ENCODE measurements around the gene ZNF627.
"Not testable (repeated sequence)": the region's sequence is repeated elsewhere in the genome, so short reads cannot be mapped to it uniquely, and the experiment has no call there.

Gene ZNF627

GRCh38 chr19:11576227-11576626 lies 21.1 kb upstream of the ZNF627 start:
- no peak for DNase-seq

- DNase-seq, result no peak
Measured at GRCh38 chr19:11577451-11578257, 19.6 kb upstream of the ZNF627 start, which contains the start of gene ACP5. ACP5 (minus strand) TSS chr19:11577645; CDS start chr19:11577317, 328 bp downstream.

DNA sequence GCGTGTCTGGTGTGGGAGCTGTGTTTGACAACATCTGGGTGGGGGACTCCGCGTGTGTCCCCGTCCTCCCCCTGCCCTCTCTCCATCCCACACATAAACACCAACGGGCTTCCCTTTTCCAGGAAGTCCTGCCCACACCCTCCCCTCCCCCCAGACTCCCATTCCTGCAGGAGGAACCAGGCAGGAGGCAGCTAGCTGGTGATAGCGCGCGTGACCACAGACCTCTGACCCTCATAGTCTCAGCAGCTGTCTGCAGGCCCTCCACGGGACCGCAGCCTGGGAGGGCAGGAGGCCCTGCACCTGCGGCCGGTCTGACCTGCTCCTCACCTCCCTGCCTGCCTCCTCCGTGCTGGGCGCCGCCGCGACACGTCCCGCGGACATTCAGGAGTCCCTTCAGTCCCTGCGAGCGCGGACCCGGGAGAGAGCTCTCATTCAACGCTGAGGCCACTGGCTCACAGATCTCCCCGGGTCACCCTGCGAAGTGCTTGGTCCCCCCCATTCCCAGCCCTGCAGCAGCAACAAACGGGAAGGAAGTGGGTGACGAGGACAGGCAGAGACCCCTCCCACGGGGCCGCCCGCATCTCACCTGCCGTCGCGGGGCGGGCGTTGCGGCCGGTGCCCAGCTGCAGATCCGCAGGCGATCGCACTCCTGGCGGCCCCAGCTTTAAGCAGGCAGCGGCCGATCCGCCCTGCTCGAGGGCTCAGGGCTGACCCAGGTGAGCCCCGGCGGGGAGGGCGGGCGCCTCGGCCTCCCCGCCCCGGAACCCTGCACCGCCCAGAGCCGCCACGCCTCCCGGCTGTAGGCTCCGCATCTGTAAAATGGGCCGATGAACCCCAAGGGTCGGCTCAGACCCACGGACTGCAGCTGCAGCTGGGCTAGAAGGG lies 18.8 kb upstream of the ZNF627 start:
- DNase-seq, result peak; percentile 29

- DNase-seq, result no peak
Measured at GRCh38 chr19:11580116-11580515, 17.2 kb upstream of the ZNF627 start.

GRCh38 chr19:11581740-11582139 lies 15.5 kb upstream of the ZNF627 start:
- DNase-seq, result peak; percentile 36

GRCh38 chr19:11586331-11586730 lies 11.0 kb upstream of the ZNF627 start:
- DNase-seq, result no peak

- DNase-seq, result peak; percentile 79
Measured at GRCh38 chr19:11587302-11587974, 9.8 kb upstream of the ZNF627 start.

DNA sequence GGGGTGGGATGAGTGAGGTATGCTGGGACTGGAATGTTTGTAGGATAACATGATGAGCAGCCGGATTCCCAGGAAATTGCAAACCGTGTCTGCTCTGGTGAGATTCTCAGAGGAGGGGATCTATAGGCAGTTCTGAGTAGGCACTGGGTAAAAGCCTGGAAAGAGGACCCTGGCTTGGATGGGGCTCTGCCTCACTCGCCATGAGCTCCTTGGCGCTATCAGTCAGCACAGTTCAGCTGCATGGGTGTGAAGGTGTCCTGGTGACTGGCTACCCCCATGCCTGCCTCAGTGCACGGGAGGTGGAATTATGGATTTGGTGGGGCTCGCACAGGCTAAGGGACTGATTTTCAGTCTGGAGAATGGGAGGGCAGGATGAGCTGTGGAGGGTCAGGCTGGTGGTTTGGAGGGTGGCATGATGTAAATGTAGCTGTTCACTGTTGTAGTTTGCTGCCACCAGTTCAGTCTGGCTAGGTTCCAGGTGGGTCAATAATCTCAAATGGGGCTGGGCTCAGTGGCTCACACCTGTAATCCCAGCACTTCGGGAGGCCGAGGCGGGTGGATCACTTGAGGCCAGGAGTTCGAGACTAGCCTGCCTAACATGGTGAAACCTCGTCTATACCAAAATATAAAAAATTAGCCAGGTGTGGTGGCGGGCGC lies 9.2 kb upstream of the ZNF627 start:
- no peak for DNase-seq

DNA sequence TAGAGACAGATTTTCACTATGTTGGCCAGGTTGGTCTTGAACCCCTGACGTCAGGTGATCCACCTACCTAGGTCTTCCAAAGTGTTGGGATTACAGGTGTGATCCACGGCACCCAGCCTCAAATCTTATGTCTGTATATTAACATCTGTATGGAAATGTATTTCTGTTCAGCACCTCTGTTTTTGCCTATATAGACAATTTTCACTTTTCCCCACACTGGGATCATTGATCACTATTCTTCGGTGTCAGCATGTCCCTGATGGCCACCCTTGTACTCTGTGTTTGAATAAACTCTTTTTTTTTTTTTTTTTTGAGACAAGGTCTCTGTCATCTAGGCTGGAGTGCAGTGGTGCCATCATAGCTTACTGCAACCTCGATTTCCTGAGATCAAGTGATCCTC lies 3.2 kb upstream of the ZNF627 start:
- no peak for DNase-seq

DNA sequence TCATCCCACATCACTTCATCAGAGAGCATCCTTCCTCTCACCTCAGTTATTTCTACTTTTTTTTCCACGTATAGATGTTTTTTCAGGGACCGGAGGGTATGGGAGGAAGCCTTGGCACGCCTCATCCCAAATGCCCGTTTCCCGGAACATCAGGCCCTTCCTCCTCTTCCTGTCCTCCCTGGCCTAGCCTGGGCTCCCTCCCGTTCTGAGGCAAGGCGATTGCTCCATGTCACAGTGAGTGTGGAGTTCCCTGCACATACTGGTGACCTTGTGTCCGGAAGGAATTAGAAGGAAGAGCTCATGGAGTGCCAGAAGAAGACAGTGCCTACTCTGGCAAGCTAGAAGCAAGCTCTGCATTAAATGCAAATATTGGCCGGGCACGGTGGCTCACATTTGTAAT lies 1.1 kb upstream of the ZNF627 start:
- no peak for DNase-seq

- DNase-seq, result no peak
Measured at GRCh38 chr19:11598103-11598483, 810 bp downstream of the ZNF627 start.

GRCh38 chr19:11598746-11599145 lies 1.5 kb downstream of the ZNF627 start:
- no peak for DNase-seq

- DNase-seq, result not testable (repeated sequence)
Measured at GRCh38 chr19:11599704-11600103, 2.4 kb downstream of the ZNF627 start.

DNA sequence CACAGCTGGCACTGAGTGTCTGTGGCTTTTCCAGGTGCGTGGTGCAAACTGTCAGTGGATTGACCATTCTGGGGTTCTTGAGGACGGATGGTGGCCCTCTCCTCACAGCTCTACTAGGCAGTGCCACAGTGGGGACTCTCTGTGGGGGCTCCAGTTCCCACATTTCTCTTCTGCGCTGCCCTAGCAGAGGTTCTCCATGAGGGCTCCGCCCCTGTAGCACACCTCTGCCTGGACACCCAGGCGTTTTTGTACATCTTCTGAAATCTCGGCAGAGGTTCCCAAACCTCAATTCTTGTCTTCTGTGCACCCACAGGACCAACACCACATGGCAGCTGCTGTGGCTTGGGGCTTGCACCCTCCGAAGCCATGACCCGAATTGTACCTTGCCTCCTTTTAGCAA lies 9.2 kb downstream of the ZNF627 start:
- DNase-seq, result no peak

DNA sequence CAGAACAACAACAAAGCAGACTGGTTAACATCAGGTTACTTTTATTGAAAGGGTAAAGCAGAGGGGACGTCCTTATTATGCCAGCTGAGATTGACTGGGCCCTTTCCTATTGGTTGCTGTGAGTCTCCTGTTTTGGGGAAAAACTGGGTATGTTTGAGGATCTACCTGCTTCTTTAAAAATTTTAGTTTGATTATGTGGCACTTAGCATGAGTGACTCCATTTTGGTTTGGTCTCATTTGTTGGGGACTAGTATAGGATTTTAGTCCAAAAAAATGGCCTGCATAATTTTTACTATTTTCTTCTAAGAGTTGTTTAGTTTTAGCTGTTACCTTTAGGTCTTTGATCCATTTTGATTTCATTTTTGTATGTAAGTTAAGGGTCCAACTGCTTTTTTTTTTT lies 14.4 kb downstream of the ZNF627 start:
- DNase-seq, result no peak

GRCh38 chr19:11612816-11613511 lies 15.7 kb downstream of the ZNF627 start:
- no peak for DNase-seq

DNA sequence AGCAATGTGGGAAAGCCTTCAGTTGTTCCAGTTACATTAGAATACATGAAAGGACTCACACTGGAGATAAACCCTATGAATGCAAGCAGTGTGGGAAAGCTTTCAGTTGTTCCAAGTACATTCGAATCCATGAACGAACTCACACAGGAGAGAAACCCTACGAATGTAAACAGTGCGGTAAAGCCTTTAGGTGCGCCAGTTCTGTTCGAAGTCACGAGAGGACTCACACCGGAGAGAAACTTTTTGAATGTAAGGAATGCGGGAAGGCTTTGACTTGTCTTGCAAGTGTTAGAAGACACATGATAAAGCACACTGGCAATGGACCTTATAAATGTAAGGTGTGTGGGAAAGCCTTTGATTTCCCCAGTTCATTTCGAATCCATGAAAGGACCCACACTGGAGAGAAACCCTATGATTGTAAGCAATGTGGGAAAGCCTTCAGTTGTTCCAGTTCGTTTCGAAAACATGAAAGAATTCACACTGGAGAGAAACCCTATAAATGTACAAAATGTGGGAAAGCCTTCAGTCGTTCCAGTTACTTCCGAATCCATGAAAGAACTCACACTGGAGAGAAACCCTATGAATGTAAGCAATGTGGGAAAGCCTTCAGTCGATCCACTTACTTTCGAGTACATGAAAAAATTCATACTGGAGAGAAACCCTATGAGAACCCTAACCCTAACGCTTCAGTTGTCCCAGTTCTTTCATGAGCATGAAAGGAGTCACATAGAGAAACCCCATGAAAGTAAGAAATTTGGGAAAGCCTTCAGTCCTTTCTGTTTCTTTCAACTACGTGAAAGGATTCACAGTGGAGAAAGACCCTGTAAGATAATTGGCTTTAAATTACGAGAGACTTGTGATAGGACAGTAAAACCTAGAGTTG lies 20.1 kb downstream of the ZNF627 start:
- DNase-seq, result no peak

DNA sequence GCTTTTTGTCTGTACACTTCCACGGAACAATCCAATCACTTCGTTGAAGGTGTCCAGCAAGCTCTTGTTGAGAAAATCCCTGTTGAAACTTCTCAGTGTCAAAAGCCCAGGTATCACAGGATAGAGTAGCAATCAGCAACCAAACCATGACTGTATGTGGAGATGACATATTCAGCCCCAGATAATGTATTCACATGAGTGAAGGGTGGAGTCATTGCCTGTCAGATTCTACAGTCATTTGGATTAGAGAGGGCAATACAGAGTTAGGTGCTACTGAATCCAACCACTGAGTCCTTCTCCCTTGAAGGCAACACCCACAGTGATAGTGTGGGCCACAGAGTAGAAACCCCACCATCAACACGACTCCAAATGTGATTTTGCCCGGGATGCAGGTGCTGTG lies 23.3 kb downstream of the ZNF627 start:
- no peak for DNase-seq

DNA sequence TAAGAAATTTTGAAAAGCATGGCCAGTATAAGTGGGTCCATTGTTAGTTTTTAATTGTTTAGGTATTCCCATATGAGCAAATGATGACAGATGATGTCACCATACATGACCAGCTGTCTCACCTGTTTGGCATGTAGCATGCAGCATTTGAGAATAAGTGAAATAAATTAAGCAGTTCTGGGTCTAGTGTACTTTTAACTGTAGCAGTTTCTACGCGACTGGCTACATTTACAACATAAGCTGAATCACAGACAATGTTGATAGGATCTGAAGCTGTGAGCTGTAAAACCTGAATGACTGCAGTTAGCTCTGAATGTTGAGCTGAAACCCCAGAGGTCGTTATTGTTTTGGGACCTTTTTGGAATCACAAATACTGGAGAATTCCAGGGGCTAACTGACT lies 25.1 kb downstream of the ZNF627 start:
- DNase-seq, result not testable (repeated sequence)

GRCh38 chr19:11624069-11624463 lies 26.8 kb downstream of the ZNF627 start:
- no peak for DNase-seq

DNA sequence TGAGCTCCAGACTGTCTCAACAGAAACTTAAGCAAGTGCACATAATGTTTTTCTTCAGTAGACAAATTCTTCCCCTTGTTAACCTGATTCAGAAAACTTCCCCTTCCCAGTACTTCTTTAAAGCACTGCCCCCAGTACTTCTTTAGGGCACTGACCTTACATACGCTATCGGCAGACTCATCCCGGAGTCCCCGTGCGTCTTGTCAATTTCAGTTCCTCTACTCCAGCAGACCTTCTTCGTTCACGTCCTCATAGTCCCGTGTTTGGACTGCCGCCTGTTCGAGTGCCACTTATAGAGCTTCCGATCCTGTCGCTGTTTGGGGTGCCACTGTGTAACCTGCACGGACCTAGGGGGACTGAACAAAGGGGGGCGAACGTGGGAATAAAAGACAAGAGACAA lies 29.0 kb downstream of the ZNF627 start:
- no peak for DNase-seq
